H1 (cell line): ENCODE measurements around the gene GABRP. TPM values are rescaled to one million over a fixed set of nuclear protein-coding genes. Genes with fewer than 3 reads are reported as not detected.
A peak's percentile ranks its signal among the peaks of the same experiment; 100 is the strongest.

Source experiments
- CTCF ChIA-PET: fragments of 300-600 bp; sonication (Branson Sonifier 250); formaldehyde crosslinking; loops from one replicate; lab custom pipeline; 2021; ENCODE audit not compliant: partially characterized antibody; lab: Charles Lee
- POLR2A ChIA-PET: fragments of 300-600 bp; sonication (Branson Sonifier 250); formaldehyde crosslinking; loops from one replicate; lab custom pipeline; 2021; ENCODE audit warnings: inconsistent platforms; ENCODE audit not compliant: partially characterized antibody; lab: Charles Lee
- DNase-seq, 2 experiments: peaks; one replicate each; pipeline versions ENCODE4 v3.0.0 to v3.0.0-alpha.2; 2010 to 2022; ENCODE audit warnings: low spot score in 2 of 2, low read depth in 1 of 2, mixed read lengths in 1 of 2
- FAIRE-seq: peaks from 2 replicates; lab custom pipeline; 2011; peaks lifted over from hg19 to GRCh38; lab: Jason Lieb, UNC
- H2AFZ ChIP-seq: 2 replicates; pipeline ENCODE4 v1.8.1; 2012; ENCODE audit warnings: low read length, inconsistent platforms
- H2AK5ac ChIP-seq: 2 replicates; pipeline ENCODE4 v1.6.1; 2013; ENCODE audit warnings: low read depth, low read length
- H2BK120ac ChIP-seq: replicated peaks from 2 replicates; pipeline ENCODE3; 2013; ENCODE audit warnings: low read depth, low read length, inconsistent platforms
- H2BK12ac ChIP-seq: 2 replicates; pipeline ENCODE4 v1.6.1; 2013; ENCODE audit warnings: low read depth, low read length
- H2BK15ac ChIP-seq: 2 replicates; pipeline ENCODE4 v1.6.1; 2013; ENCODE audit warnings: low read length
- H2BK20ac ChIP-seq: 2 replicates; pipeline ENCODE4 v1.6.1; 2013; ENCODE audit warnings: low read length
- H2BK5ac ChIP-seq: 2 replicates; pipeline ENCODE4 v1.6.1; 2013; ENCODE audit warnings: low read depth, low read length
- H3K14ac ChIP-seq: 2 replicates; pipeline ENCODE4 v1.6.1; 2013; ENCODE audit warnings: inconsistent platforms; ENCODE audit not compliant: insufficient read length
- H3K18ac ChIP-seq: 2 replicates; pipeline ENCODE4 v1.6.1; 2013; ENCODE audit warnings: low read length; ENCODE audit errors: extremely low read depth
- H3K23ac ChIP-seq: 2 replicates; pipeline ENCODE4 v1.6.1; 2013; ENCODE audit warnings: inconsistent platforms; ENCODE audit not compliant: insufficient read length
- H3K23me2 ChIP-seq: 2 replicates; pipeline ENCODE4 v1.6.1; 2013; ENCODE audit warnings: low read depth, low read length
- H3K27ac ChIP-seq: 2 replicates; pipeline ENCODE4 v1.6.1; 2011; ENCODE audit warnings: low read depth, low read length, inconsistent platforms
- H3K27me3 ChIP-seq, 4 experiments: replicated peaks in 1 of 4; 1 replicate in 1 of 4; 2 replicates in 3 of 4; pipeline versions ENCODE4 v1.6.1 to v1.8.1; 2011 to 2013; ENCODE audit warnings: low read length in 3 of 4, mild to moderate bottlenecking in 3 of 4, inconsistent platforms in 2 of 4, mixed read lengths in 2 of 4, moderate library complexity in 1 of 4; ENCODE audit not compliant: control insufficient read depth in 3 of 4, insufficient read depth in 3 of 4; ENCODE audit errors: extremely low read depth in 1 of 4
- H3K36me3 ChIP-seq, 4 experiments: 2 replicates each; pipeline versions ENCODE4 v1.6.1 to v1.8.1; 2011 to 2013; ENCODE audit warnings: mild to moderate bottlenecking in 4 of 4, low read length in 3 of 4, moderate library complexity in 2 of 4, control low read depth in 1 of 4, inconsistent platforms in 1 of 4; ENCODE audit not compliant: insufficient read depth in 4 of 4, control insufficient read depth in 2 of 4
- H3K4ac ChIP-seq: replicated peaks from 2 replicates; pipeline ENCODE3; 2013; ENCODE audit warnings: low read length, low read depth, mixed read lengths, inconsistent platforms; ENCODE audit not compliant: insufficient read length
- H3K4me1 ChIP-seq, 4 experiments: replicated peaks in 1 of 4; 1 replicate in 1 of 4; 2 replicates in 3 of 4; pipeline versions ENCODE4 v1.6.1 to v1.8.1; 2011 to 2013; ENCODE audit warnings: low read length in 3 of 4, inconsistent platforms in 2 of 4, mixed read lengths in 1 of 4; ENCODE audit not compliant: insufficient read depth in 4 of 4, control insufficient read depth in 3 of 4
- H3K4me2 ChIP-seq, 2 experiments: 2 replicates each; pipeline versions ENCODE4 v1.6.1 to v1.8.1; 2011 to 2013; ENCODE audit warnings: low read depth in 2 of 2, low read length in 2 of 2, control low read depth in 1 of 2, inconsistent platforms in 1 of 2, mild to moderate bottlenecking in 1 of 2; ENCODE audit not compliant: insufficient read depth in 1 of 2
- H3K4me3 ChIP-seq, 4 experiments: fragments of 200-600, 300-600 bp in 1 of 4; sonication (generic), shearing (Covaris generic), sonication (Bioruptor Twin) in 1 of 4; 2 replicates each; pipeline versions ENCODE4 v1.5.1 to v1.8.1; 2011 to 2016; ENCODE audit warnings: low read length in 4 of 4, low read depth in 3 of 4, control low read depth in 2 of 4, inconsistent platforms in 2 of 4, mild to moderate bottlenecking in 2 of 4, mixed read lengths in 1 of 4, moderate library complexity in 1 of 4; ENCODE audit not compliant: insufficient read depth in 2 of 4; ENCODE audit errors: extremely low read depth in 1 of 4
- H3K56ac ChIP-seq: replicated peaks from 2 replicates; pipeline ENCODE3; 2013; ENCODE audit warnings: low read depth, mild to moderate bottlenecking, mixed read lengths, low read length, inconsistent platforms; ENCODE audit not compliant: insufficient read length
- H3K79me1 ChIP-seq: 2 replicates; pipeline ENCODE4 v1.6.1; 2013; ENCODE audit warnings: low read depth, low read length, control low read depth
- H3K79me2 ChIP-seq, 2 experiments: 2 replicates each; pipeline versions ENCODE4 v1.6.1 to v1.8.1; 2012 to 2013; ENCODE audit warnings: low read length in 2 of 2, mild to moderate bottlenecking in 2 of 2, inconsistent platforms in 1 of 2; ENCODE audit not compliant: insufficient read depth in 2 of 2, control insufficient read depth in 1 of 2
- H3K9ac ChIP-seq, 4 experiments: replicated peaks in 1 of 4; 1 replicate in 1 of 4; 2 replicates in 3 of 4; pipeline versions ENCODE4 v1.6.1 to v1.8.1; 2011 to 2013; ENCODE audit warnings: low read depth in 3 of 4, low read length in 3 of 4, control low read depth in 2 of 4, mild to moderate bottlenecking in 2 of 4, moderate library complexity in 2 of 4, inconsistent platforms in 1 of 4; ENCODE audit errors: extremely low read depth in 1 of 4
- H3K9me3 ChIP-seq, 2 experiments: 2 replicates each; pipeline versions ENCODE4 v1.6.1 to v1.8.1; 2012 to 2013; ENCODE audit warnings: mild to moderate bottlenecking in 2 of 2, moderate library complexity in 2 of 2, control low read depth in 1 of 2, inconsistent platforms in 1 of 2, low read depth in 1 of 2, low read length in 1 of 2, mixed read lengths in 1 of 2; ENCODE audit not compliant: insufficient read depth in 2 of 2
- H4K20me1 ChIP-seq, 2 experiments: replicated peaks in 1 of 2; 2 replicates each; pipeline versions ENCODE3 to v1.8.1; 2011 to 2013; ENCODE audit warnings: inconsistent platforms in 2 of 2, low read length in 2 of 2, mild to moderate bottlenecking in 1 of 2; ENCODE audit not compliant: insufficient read depth in 2 of 2, control insufficient read depth in 1 of 2
- H4K5ac ChIP-seq: 2 replicates; pipeline ENCODE4 v1.6.1; 2013; ENCODE audit warnings: low read length, low read depth, mixed read lengths, inconsistent platforms; ENCODE audit not compliant: insufficient read length
- H4K8ac ChIP-seq: 2 replicates; pipeline ENCODE4 v1.8.0; 2013; ENCODE audit warnings: mild to moderate bottlenecking, moderate library complexity, low read length, inconsistent platforms; ENCODE audit not compliant: insufficient read depth; ENCODE audit errors: extremely low read depth
- H4K91ac ChIP-seq: replicated peaks from 2 replicates; pipeline ENCODE3; 2013; ENCODE audit warnings: low read length, mixed read lengths, inconsistent platforms; ENCODE audit not compliant: insufficient read length
- CREB1 ChIP-seq: IDR thresholded peaks from 2 replicates; pipeline ENCODE4 v1.6.1; 2012; ENCODE audit warnings: inconsistent platforms
- CTCF ChIP-seq, 3 experiments: IDR thresholded peaks; 1 replicate in 2 of 3; 2 replicates in 1 of 3; pipeline versions ENCODE4 v1.5.1 to v1.6.1; 2011; ENCODE audit warnings: low read length in 3 of 3, mild to moderate bottlenecking in 3 of 3, inconsistent platforms in 2 of 3, low read depth in 1 of 3, moderate library complexity in 1 of 3; ENCODE audit not compliant: insufficient read depth in 1 of 3; ENCODE audit errors: control extremely low read depth in 1 of 3
- KDM1A ChIP-seq: fragments of 200-600, 300-600 bp; sonication (generic); IDR thresholded peaks from 2 replicates; pipeline ENCODE4 v1.7.1; 2016; ENCODE audit warnings: mild to moderate bottlenecking, low read length, borderline replicate concordance
- KDM5A ChIP-seq: fragments of 200-600 bp; IDR thresholded peaks from 2 replicates; pipeline ENCODE4 v1.7.1; 2012; ENCODE audit warnings: mild to moderate bottlenecking, low read length, inconsistent platforms, mixed read lengths
- TAF7 ChIP-seq: optimal IDR thresholded peaks from 2 replicates; pipeline ENCODE3; 2011; ENCODE audit warnings: low read depth, mild to moderate bottlenecking, inconsistent platforms, low read length, moderate library complexity, borderline replicate concordance
- TBP ChIP-seq: IDR thresholded peaks from 2 replicates; pipeline ENCODE4 v1.6.1; 2011; ENCODE audit warnings: low read depth, low read length, improper control_type of control experiment
- TCF12 ChIP-seq: IDR thresholded peaks from 2 replicates; pipeline ENCODE4 v1.6.1; 2011; ENCODE audit warnings: low read depth, mild to moderate bottlenecking, low read length
- TEAD4 ChIP-seq: IDR thresholded peaks from 2 replicates; pipeline ENCODE4 v1.6.1; 2012; ENCODE audit warnings: low read depth, low read length, inconsistent platforms, mixed read lengths
- WGBS, 2 experiments: shearing (Covaris generic) in 1 of 2; methylation state at CpG; one replicate each; pipeline versions ENCODE4 v1.1.6 to v1.1.7; 2013 to 2015; ENCODE audit warnings: low lambda C conversion rate in 2 of 2, mixed read lengths in 2 of 2, inconsistent platforms in 1 of 2, low coverage in 1 of 2, missing lambda C conversion rate in 1 of 2; ENCODE audit not compliant: insufficient replicate concordance in 2 of 2, insufficient coverage in 1 of 2, insufficient read length in 1 of 2; ENCODE audit errors: extremely low coverage in 1 of 2, missing lambda C conversion rate in 1 of 2; 5-methylcytosine and 5-hydroxymethylcytosine counted together
- polyA plus RNA-seq, 7 experiments: library from polyadenylated mRNA; depleted of rRNA in 3 of 7; stranded (reverse) in 5 of 7; unstranded in 2 of 7; fragments of >200 nt in 5 of 7; fragments of 200-250 nt in 2 of 7; gene quantifications; 1 replicate in 5 of 7; 2 replicates in 1 of 7; 4 replicates in 1 of 7; pipeline versions ENCODE4 v1.2.1 to v1.2.3, GENCODE V29; 2011 to 2013; ENCODE audit warnings: missing spikeins in 2 of 7, mixed read lengths in 2 of 7
- total RNA-seq: library from RNA; stranded (reverse); fragmentation: NEBNext Ultra II Directional; extraction: Animal tissue kit (Norgen Biotek cat#: 25700); gene quantifications from 2 replicates; pipeline ENCODE4 v1.2.1, GENCODE V29; 2021

GABRP gene
- total and polyA plus RNA-seq, 2 of the 8 experiments (the other 6 are each of a cell fraction or from before 2014, with no cell fraction given): 3.7 to 4.0 TPM

- Histone ChIP-seq H3K9me3 (no peaks in the 10 kb centered on the region), H2BK120ac (peak overlapping the region; percentile 51), H3K9ac (no peak overlapping the region), H4K20me1 (no peaks in the 10 kb centered on the region), H3K79me2 (no peaks in the 10 kb centered on the region), H4K91ac (peak overlapping the region; percentile 97), H3K56ac (no peak overlapping the region), H3K23me2 (peaks cover 2% of the 10 kb centered on the region; the same call in 1 of the 2 replicates), H2AFZ (no peak overlapping the region), H3K23ac (no peak overlapping the region), H3K4ac (peak overlapping the region; percentile 87), H2BK5ac (peak overlapping the region; percentile 55; the same call in 1 of the 2 replicates), H3K36me3 (no peaks in the 10 kb centered on the region), H3K4me2 (no peak overlapping the region), H3K18ac (peak overlapping the region; percentile 53; the same call in 1 of the 2 replicates), H3K14ac (no peak overlapping the region), H3K4me1 (peaks cover 4 to 16% (median 11%) of the 10 kb centered on the region in 4 experiments), H2BK20ac (peak overlapping the region; percentile 100), H3K27me3 (no peaks in the 10 kb centered on the region; a peak in 1 of 7 replicates), H3K79me1 (no peaks in the 10 kb centered on the region), H3K4me3 (no peak overlapping the region), H3K27ac (no peak overlapping the region), H4K5ac (no peak overlapping the region), H2AK5ac (peak overlapping the region; percentile 87; the same call in 1 of the 2 replicates), H2BK15ac (peak overlapping the region; percentile 94; the same call in 1 of the 2 replicates), H2BK12ac (peak overlapping the region; percentile 97; the same call in 1 of the 2 replicates), H4K8ac (no peak overlapping the region)
- WGBS, 2 experiments: 81% methylated on average over 5 of the region's 5 CpGs; no CpG with 5 or more reads in 1 of the 2 experiments
- TF ChIP-seq TCF12: no peak
- no peak for TF ChIP-seq TAF7
- no peak for TF ChIP-seq TEAD4
- peak; percentile 91 for TF ChIP-seq KDM1A
- no peak for TF ChIP-seq KDM5A
- TF ChIP-seq TBP: no peak
- TF ChIP-seq CREB1: no peak
- TF ChIP-seq CTCF (IDR thresholded peaks at IDR 0.05; ENCODE audit: control extremely low read depth in 1 of 3, insufficient read depth in 1 of 3, low read depth in 1 of 3, low read length in 3 of 3): peak in 2 of 3 experiments; percentile 4 to 37; a peak in 1 of 4 replicates
- POLR2A ChIA-PET: interaction anchor here (0.8 to 6.5 kb wide), 9 partner anchors 8 to 619 kb away, joined by 3 to 82 read pairs (median 4); no protein-coding TSS in a partner anchor
- FAIRE-seq (no peak), DNase-seq (no peak)
- CTCF ChIA-PET: interaction anchor here (0.6 to 7.6 kb wide), 22 partner anchors 8 to 294 kb away, joined by 3 to 151 read pairs (median 4); partner anchors contain the start of gene GABRP
Measured at GRCh38 chr5:170769898-170770416, 13.6 kb upstream of the GABRP start.
